Endothelial cell of umbilical vein (primary cell): ENCODE data around the gene PRMT1. TPM values are rescaled to one million over a fixed set of nuclear protein-coding genes. Genes with fewer than 3 reads are reported as not detected.
A peak's percentile ranks its signal among the peaks of the same experiment; 100 is the strongest.

Experiments
- BruUV-seq: library from RNA; stranded (reverse); fragments of 400-500 nt; replicated peaks from 2 replicates; lab custom pipeline; 2021; lab: Mats Ljungman, UMichigan
- CTCF ChIA-PET: fragments of 300-600, 350-600 bp; sonication (Branson Sonifier 250); formaldehyde crosslinking; loops from one replicate; lab custom pipeline; 2021; ENCODE audit warnings: antibody characterized with exemption, inconsistent platforms; lab: Charles Lee
- POLR2A ChIA-PET: fragments of 300-600, 350-600 bp; sonication (Branson Sonifier 250); formaldehyde crosslinking; loops from one replicate; lab custom pipeline; 2021; ENCODE audit warnings: antibody characterized with exemption, inconsistent platforms; lab: Charles Lee
- DNase-seq: peaks from one replicate; pipeline ENCODE4 v3.0.0-alpha.2; 2011; ENCODE audit warnings: low read depth, low spot score
- FAIRE-seq: peaks from 2 replicates; lab custom pipeline; 2011; peaks lifted over from hg19 to GRCh38; lab: Jason Lieb, UNC
- H2AFZ ChIP-seq: 2 replicates; pipeline ENCODE4 v1.6.0; 2012; ENCODE audit warnings: low read depth, low read length, control low read depth, inconsistent platforms
- H3K27ac ChIP-seq: 2 replicates; pipeline ENCODE4 v1.5.1; 2011; ENCODE audit warnings: low read depth, mild to moderate bottlenecking, control low read depth, low read length, moderate library complexity; ENCODE audit not compliant: insufficient read depth
- H3K27me3 ChIP-seq, 2 experiments: 2 replicates each; pipeline versions ENCODE4 v1.6.0 to v1.6.1; 2011; ENCODE audit warnings: low read length in 2 of 2, mixed read lengths in 1 of 2; ENCODE audit not compliant: control insufficient read depth in 2 of 2, insufficient read depth in 2 of 2
- H3K36me3 ChIP-seq, 2 experiments: 2 replicates in 1 of 2; 3 replicates in 1 of 2; pipeline ENCODE4 v1.5.1; 2011; ENCODE audit warnings: low read length in 2 of 2, mild to moderate bottlenecking in 1 of 2, moderate library complexity in 1 of 2; ENCODE audit not compliant: control insufficient read depth in 2 of 2, insufficient read depth in 2 of 2; ENCODE audit errors: extremely low read depth in 1 of 2
- H3K4me1 ChIP-seq: 3 replicates; pipeline ENCODE4 v1.5.1; 2011; ENCODE audit warnings: mild to moderate bottlenecking, low read length; ENCODE audit not compliant: control insufficient read depth, insufficient read depth; ENCODE audit errors: extremely low read depth
- H3K4me2 ChIP-seq: 2 replicates; pipeline ENCODE4 v1.6.1; 2011; ENCODE audit warnings: low read length, control low read depth, mixed read lengths; ENCODE audit not compliant: insufficient read depth
- H3K4me3 ChIP-seq, 3 experiments: fragments of 200-600 bp in 1 of 3; sonication (generic), shearing (Covaris generic) in 1 of 3; replicated peaks in 1 of 3; 2 replicates each; pipeline ENCODE4 v1.5.1; 2011 to 2016; ENCODE audit warnings: control low read depth in 3 of 3, low read length in 3 of 3, mild to moderate bottlenecking in 2 of 3, inconsistent platforms in 1 of 3, low read depth in 1 of 3, moderate library complexity in 1 of 3; ENCODE audit not compliant: insufficient read depth in 1 of 3
- H3K79me2 ChIP-seq: 2 replicates; pipeline ENCODE4 v1.6.0; 2012; ENCODE audit warnings: low read length, inconsistent platforms; ENCODE audit not compliant: control insufficient read depth, insufficient read depth
- H3K9ac ChIP-seq: replicated peaks from 2 replicates; pipeline ENCODE3; 2011; ENCODE audit warnings: low read length, control low read depth; ENCODE audit not compliant: insufficient read depth; ENCODE audit errors: extremely low read depth
- H3K9me1 ChIP-seq: replicated peaks from 3 replicates; pipeline ENCODE4 v1.6.0; 2011; ENCODE audit warnings: mild to moderate bottlenecking, low read length; ENCODE audit not compliant: control insufficient read depth, insufficient read depth; ENCODE audit errors: extremely low read depth
- H3K9me3 ChIP-seq: replicated peaks from 2 replicates; pipeline ENCODE4 v1.5.1; 2012; ENCODE audit warnings: low read length, inconsistent platforms; ENCODE audit not compliant: control insufficient read depth, insufficient read depth
- H4K20me1 ChIP-seq: replicated peaks from 2 replicates; pipeline ENCODE3; 2011; ENCODE audit warnings: mild to moderate bottlenecking, low read length; ENCODE audit not compliant: control insufficient read depth, insufficient read depth; ENCODE audit errors: extremely low read depth
- CTCF ChIP-seq, 2 donors: IDR thresholded peaks; 1 replicate in 1 of 2; 2 replicates in 1 of 2; pipeline ENCODE4 v1.5.1; 2011; ENCODE audit warnings: low read length in 2 of 2, mild to moderate bottlenecking in 2 of 2, moderate library complexity in 2 of 2, control low read depth in 1 of 2, inconsistent platforms in 1 of 2, low read depth in 1 of 2; ENCODE audit not compliant: insufficient read depth in 1 of 2; ENCODE audit errors: extremely low read depth in 1 of 2
- EZH2 ChIP-seq: IDR thresholded peaks from 2 replicates; pipeline ENCODE4 v1.6.1; 2012; ENCODE audit warnings: borderline replicate concordance, low read depth, mild to moderate bottlenecking, moderate library complexity, low read length, inconsistent platforms; ENCODE audit not compliant: severe bottlenecking
- FOS ChIP-seq: IDR thresholded peaks from 2 replicates; pipeline ENCODE4 v1.6.1; 2011; ENCODE audit warnings: mild to moderate bottlenecking, low read length, moderate library complexity, borderline replicate concordance; ENCODE audit not compliant: insufficient read depth
- GATA2 ChIP-seq: IDR thresholded peaks from 2 replicates; pipeline ENCODE4 v1.7.0; 2011; ENCODE audit warnings: low read depth, mild to moderate bottlenecking, moderate library complexity, mixed read lengths, low read length; ENCODE audit not compliant: insufficient read length, insufficient read depth
- JUN ChIP-seq: IDR thresholded peaks from 2 replicates; pipeline ENCODE4 v1.6.1; 2011; ENCODE audit warnings: borderline replicate concordance, low read depth; ENCODE audit not compliant: insufficient read length, insufficient read depth
- MAX ChIP-seq: IDR thresholded peaks from 2 replicates; pipeline ENCODE4 v1.6.1; 2011; ENCODE audit not compliant: insufficient read depth, insufficient read length
- MYC ChIP-seq: IDR thresholded peaks from one replicate; pipeline ENCODE4 v1.6.1; 2011; ENCODE audit warnings: mild to moderate bottlenecking, low read depth, low read length
- POLR2A ChIP-seq: IDR thresholded peaks from 2 replicates; pipeline ENCODE4 v1.6.1; 2012; ENCODE audit warnings: low read depth, mild to moderate bottlenecking, control low read depth, low read length
- POLR2AphosphoS5 ChIP-seq: IDR thresholded peaks from 2 replicates; pipeline ENCODE4 v1.6.1; 2012; ENCODE audit warnings: low read depth, mild to moderate bottlenecking, control low read depth, low read length, moderate library complexity; ENCODE audit not compliant: insufficient read depth
- dilution Hi-C: fragments of 300-500 bp; cut with MboI; formaldehyde crosslinking; loops from one replicate; pipeline ENCODE4 v1.15.0; 2019; ENCODE audit warnings: low sequenced_read_pairs; ENCODE audit not compliant: extremely low pct_ligation_motif_present
- intact Hi-C: fragments of 100-400 bp; cut with micrococcal nuclease; formaldehyde crosslinking; loops from one replicate; pipeline ENCODE4 v1.10.0; 2022
- polyA plus RNA-seq, 4 experiments: library from polyadenylated mRNA; depleted of rRNA in 3 of 4; stranded (reverse) in 3 of 4; unstranded in 1 of 4; fragments of >200 nt; gene quantifications; 2 replicates each; pipeline versions ENCODE4 v1.2.1 to v1.2.3, GENCODE V29; 2011 to 2012; ENCODE audit warnings: missing spikeins in 1 of 4
- total RNA-seq: library from RNA; stranded (reverse); gene quantifications from 2 replicates; pipeline ENCODE4 v1.2.3, GENCODE V29; 2021

Gene PRMT1
- total and polyA plus RNA-seq, 2 donors (not counting 3 experiments of a cell fraction or from before 2014, with no cell fraction given), result 242 to 542 TPM

- ChIA-PET CTCF (no interaction called here), POLR2A (no interaction called here)
- no peak for FAIRE-seq
- dilution Hi-C loops, result no loop called here
- TF ChIP-seq POLR2A, result no peak
- TF ChIP-seq POLR2AphosphoS5, result no peak
- TF ChIP-seq GATA2, result no peak
- TF ChIP-seq CTCF (IDR thresholded peaks at IDR 0.05; ENCODE audit: extremely low read depth in 1 of 2, insufficient read depth in 1 of 2, low read depth in 1 of 2, low read length in 2 of 2), result no peak
- TF ChIP-seq FOS, result no peak
- TF ChIP-seq JUN, result no peak
- TF ChIP-seq MYC, result no peak
- TF ChIP-seq MAX, result no peak
- no peak for TF ChIP-seq EZH2
- Histone ChIP-seq H3K4me1 (peaks cover 37% of the 10 kb centered on the region), H3K4me2 (no peak overlapping the region), H3K9me3 (no peaks in the 10 kb centered on the region), H3K27me3 (no peaks in the 10 kb centered on the region), H4K20me1 (no peaks in the 10 kb centered on the region), H3K9me1 (no peaks in the 10 kb centered on the region), H3K36me3 (peaks cover 0 to 3% of the 10 kb centered on the region in 2 experiments), H2AFZ (no peak overlapping the region), H3K4me3 (peak overlapping the region in 1 of 3 experiments; percentile 74), H3K79me2 (no peaks in the 10 kb centered on the region), H3K9ac (no peak overlapping the region), H3K27ac (no peak overlapping the region)
- DNase-seq, result no peak
- intact Hi-C loops, result no loop called here
- BruUV-seq, result no TSS peak
These were observed 15.1 kb downstream of the PRMT1 start for GRCh38 chr19:49692147-49692506.
